ENCODE measurements around the gene CFAP43.

CFAP43 gene

DNA sequence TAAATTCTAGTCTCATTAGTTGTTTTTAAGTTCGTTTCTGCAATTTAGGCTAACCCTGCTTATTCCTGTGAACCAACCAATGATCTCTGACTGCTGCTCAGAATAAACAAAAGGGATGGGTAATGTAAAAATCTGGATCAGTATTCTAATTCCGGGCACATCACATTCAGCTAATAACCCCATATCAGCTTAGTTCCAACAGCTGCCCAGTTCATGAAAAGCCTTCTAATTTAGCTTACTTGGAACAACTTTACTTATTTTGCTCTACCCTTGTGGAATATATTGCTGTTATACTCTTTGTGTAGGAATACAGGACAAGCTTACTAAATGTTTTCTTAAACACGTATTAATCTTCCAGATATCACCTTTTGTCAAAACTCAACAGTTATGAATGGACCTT, 3.6 kb upstream of the CFAP43 start:
- TF ChIP-seq SIN3A (IDR thresholded peaks at IDR 0.05; ENCODE audit: borderline replicate concordance, insufficient read depth, low read length) = no peak
- no peak for TF ChIP-seq FOXP2 (optimal IDR thresholded peaks at IDR 0.05; ENCODE audit: borderline replicate concordance, extremely low read depth, extremely low read length, insufficient read depth)
- TF ChIP-seq TAF1 (IDR thresholded peaks at IDR 0.05; ENCODE audit: borderline replicate concordance, insufficient read depth, low read length) = no peak
- no peak for TF ChIP-seq POLR2AphosphoS5 (IDR thresholded peaks at IDR 0.05; ENCODE audit: low read depth, low read length)
- TF ChIP-seq, protein P1, sequence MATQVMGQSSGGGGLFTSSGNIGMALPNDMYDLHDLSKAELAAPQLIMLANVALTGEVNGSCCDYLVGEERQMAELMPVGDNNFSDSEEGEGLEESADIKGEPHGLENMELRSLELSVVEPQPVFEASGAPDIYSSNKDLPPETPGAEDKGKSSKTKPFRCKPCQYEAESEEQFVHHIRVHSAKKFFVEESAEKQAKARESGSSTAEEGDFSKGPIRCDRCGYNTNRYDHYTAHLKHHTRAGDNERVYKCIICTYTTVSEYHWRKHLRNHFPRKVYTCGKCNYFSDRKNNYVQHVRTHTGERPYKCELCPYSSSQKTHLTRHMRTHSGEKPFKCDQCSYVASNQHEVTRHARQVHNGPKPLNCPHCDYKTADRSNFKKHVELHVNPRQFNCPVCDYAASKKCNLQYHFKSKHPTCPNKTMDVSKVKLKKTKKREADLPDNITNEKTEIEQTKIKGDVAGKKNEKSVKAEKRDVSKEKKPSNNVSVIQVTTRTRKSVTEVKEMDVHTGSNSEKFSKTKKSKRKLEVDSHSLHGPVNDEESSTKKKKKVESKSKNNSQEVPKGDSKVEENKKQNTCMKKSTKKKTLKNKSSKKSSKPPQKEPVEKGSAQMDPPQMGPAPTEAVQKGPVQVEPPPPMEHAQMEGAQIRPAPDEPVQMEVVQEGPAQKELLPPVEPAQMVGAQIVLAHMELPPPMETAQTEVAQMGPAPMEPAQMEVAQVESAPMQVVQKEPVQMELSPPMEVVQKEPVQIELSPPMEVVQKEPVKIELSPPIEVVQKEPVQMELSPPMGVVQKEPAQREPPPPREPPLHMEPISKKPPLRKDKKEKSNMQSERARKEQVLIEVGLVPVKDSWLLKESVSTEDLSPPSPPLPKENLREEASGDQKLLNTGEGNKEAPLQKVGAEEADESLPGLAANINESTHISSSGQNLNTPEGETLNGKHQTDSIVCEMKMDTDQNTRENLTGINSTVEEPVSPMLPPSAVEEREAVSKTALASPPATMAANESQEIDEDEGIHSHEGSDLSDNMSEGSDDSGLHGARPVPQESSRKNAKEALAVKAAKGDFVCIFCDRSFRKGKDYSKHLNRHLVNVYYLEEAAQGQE (IDR thresholded peaks at IDR 0.05; ENCODE audit: insufficient read depth in 1 of 2, low read depth in 2 of 2, low read length in 2 of 2) = no peak

DNA sequence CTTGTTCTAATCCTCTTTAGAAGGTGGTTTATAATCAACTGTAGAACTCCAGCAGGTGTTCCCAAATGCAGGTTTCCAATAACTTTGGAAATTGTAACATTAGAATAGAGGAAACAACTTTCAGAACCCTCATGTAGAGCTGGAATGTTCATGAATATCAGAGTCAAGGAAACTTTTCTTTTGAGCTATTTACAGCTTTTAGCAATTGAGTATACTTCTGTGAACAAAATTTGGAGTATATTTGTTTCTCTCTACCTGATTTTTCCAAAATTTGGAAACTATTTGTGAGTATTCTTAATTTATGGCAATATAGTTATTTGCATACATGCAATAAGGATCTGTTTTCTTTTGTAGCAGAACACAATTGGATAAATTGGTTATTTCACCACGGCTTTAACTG, 2.8 kb upstream of the CFAP43 start:
- TF ChIP-seq SIN3A (IDR thresholded peaks at IDR 0.05; ENCODE audit: borderline replicate concordance, insufficient read depth, low read length) = no peak
- no peak for TF ChIP-seq POLR2AphosphoS5 (IDR thresholded peaks at IDR 0.05; ENCODE audit: low read depth, low read length)
- TF ChIP-seq, protein P1 (IDR thresholded peaks at IDR 0.05; ENCODE audit: insufficient read depth in 1 of 2, low read depth in 2 of 2, low read length in 2 of 2) = no peak
- TF ChIP-seq TAF1 (IDR thresholded peaks at IDR 0.05; ENCODE audit: borderline replicate concordance, insufficient read depth, low read length) = no peak
- no peak for TF ChIP-seq FOXP2 (optimal IDR thresholded peaks at IDR 0.05; ENCODE audit: borderline replicate concordance, extremely low read depth, extremely low read length, insufficient read depth)

GRCh38 chr10:104233817-104234216, 1.7 kb upstream of the CFAP43 start:
- TF ChIP-seq, protein P1 (IDR thresholded peaks at IDR 0.05; ENCODE audit: insufficient read depth in 1 of 2, low read depth in 2 of 2, low read length in 2 of 2) = no peak
- TF ChIP-seq FOXP2 (optimal IDR thresholded peaks at IDR 0.05; ENCODE audit: borderline replicate concordance, extremely low read depth, extremely low read length, insufficient read depth) = no peak
- TF ChIP-seq TAF1 (IDR thresholded peaks at IDR 0.05; ENCODE audit: borderline replicate concordance, insufficient read depth, low read length) = no peak
- TF ChIP-seq SIN3A (IDR thresholded peaks at IDR 0.05; ENCODE audit: borderline replicate concordance, insufficient read depth, low read length) = no peak
- TF ChIP-seq POLR2AphosphoS5 (IDR thresholded peaks at IDR 0.05; ENCODE audit: low read depth, low read length) = no peak

DNA sequence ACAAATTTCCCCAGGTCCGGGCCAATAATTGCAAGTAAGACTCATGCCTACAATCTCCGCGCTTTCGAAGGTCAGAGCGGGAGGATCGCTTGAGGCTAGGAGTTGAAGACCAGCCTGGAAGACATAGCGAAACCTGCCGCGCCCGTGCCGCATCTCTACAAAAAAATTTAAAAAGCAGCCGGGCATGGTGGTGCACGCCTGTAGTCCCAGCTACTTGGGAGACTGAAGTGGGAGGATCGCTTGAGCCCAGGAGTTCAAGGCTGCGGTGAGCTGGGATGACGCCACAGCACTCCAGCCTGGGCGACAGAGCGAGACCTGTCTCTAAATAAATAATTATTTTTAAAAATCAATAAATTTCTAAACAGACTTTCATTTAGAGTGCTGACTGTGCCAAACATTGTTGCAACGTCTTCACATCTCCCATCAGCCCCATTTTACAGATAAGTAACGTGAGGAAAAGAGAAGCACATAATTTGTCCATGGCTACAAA, 494 bp upstream of the CFAP43 start:
- TF ChIP-seq SIN3A (IDR thresholded peaks at IDR 0.05; ENCODE audit: borderline replicate concordance, insufficient read depth, low read length) (no peak), POLR2AphosphoS5 (IDR thresholded peaks at IDR 0.05; ENCODE audit: low read depth, low read length) (no peak), TAF1 (IDR thresholded peaks at IDR 0.05; ENCODE audit: borderline replicate concordance, insufficient read depth, low read length) (no peak), FOXP2 (optimal IDR thresholded peaks at IDR 0.05; ENCODE audit: borderline replicate concordance, extremely low read depth, extremely low read length, insufficient read depth) (no peak)
- TF ChIP-seq, protein P1 (IDR thresholded peaks at IDR 0.05; ENCODE audit: insufficient read depth in 1 of 2, low read depth in 2 of 2, low read length in 2 of 2) = no peak

DNA sequence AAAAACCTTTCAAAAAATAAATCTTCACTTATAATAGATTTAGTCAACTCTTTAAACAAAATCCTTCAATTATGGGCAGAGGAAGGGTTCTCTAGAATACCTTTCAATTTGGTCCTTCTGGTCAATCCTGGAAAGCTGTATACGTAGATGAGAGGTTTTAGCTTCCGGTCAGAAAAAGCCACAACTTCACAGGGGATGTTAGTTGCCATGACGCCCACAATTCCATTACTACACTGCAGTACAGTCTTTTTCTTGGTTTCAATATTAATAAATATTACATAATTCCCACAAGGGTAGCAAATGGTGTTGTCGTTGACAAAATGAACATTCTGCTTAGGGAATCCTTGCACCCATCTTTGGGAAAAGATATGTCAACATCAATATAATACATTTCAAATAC, 1.7 kb downstream of the CFAP43 start:
- TF ChIP-seq POLR2AphosphoS5 (IDR thresholded peaks at IDR 0.05; ENCODE audit: low read depth, low read length) = no peak
- TF ChIP-seq FOXP2 (optimal IDR thresholded peaks at IDR 0.05; ENCODE audit: borderline replicate concordance, extremely low read depth, extremely low read length, insufficient read depth) = no peak
- TF ChIP-seq, protein P1 (IDR thresholded peaks at IDR 0.05; ENCODE audit: insufficient read depth in 1 of 2, low read depth in 2 of 2, low read length in 2 of 2) = no peak
- TF ChIP-seq SIN3A (IDR thresholded peaks at IDR 0.05; ENCODE audit: borderline replicate concordance, insufficient read depth, low read length) = no peak
- no peak for TF ChIP-seq TAF1 (IDR thresholded peaks at IDR 0.05; ENCODE audit: borderline replicate concordance, insufficient read depth, low read length)

All from PFSK-1 (cell line).